Ascending aorta (tissue), 2 donors: ENCODE results near the gene GARIN5B. TPM values are rescaled to one million over a fixed set of nuclear protein-coding genes. Genes with fewer than 3 reads are reported as not detected.

Experiments used
- DNase-seq, 2 donors: peaks; one replicate each; pipeline ENCODE4 v3.0.0-alpha.2; 2019; ENCODE audit warnings: low spot score in 2 of 2
- H3K27ac ChIP-seq, 2 donors: fragments of 200-600 bp; sonication (generic); one replicate each; pipeline ENCODE4 v1.5.1; 2016 to 2017; ENCODE audit warnings: mild to moderate bottlenecking in 1 of 2
- H3K27me3 ChIP-seq: fragments of 200-600 bp; sonication (generic); one replicate; pipeline ENCODE4 v1.5.1; 2017
- H3K36me3 ChIP-seq, 2 donors: fragments of 200-600 bp; sonication (generic); one replicate each; pipeline ENCODE4 v1.5.1; 2016
- H3K4me1 ChIP-seq, 2 donors: fragments of 200-600 bp; sonication (generic); one replicate each; pipeline ENCODE4 v1.5.1; 2016 to 2017; ENCODE audit warnings: mild to moderate bottlenecking in 1 of 2
- H3K4me3 ChIP-seq, 2 donors: fragments of 200-600 bp; sonication (generic); one replicate each; pipeline ENCODE4 v1.5.1; 2016 to 2017; ENCODE audit warnings: mild to moderate bottlenecking in 1 of 2
- H3K9me3 ChIP-seq, 2 donors: fragments of 200-600 bp; sonication (generic); one replicate each; pipeline ENCODE4 v1.5.1; 2016
- intact Hi-C: fragments of 100-400 bp; cut with DNase I; formaldehyde crosslinking; loops from one replicate; pipeline ENCODE4 v1.15.1; 2023
- total RNA-seq: library from RNA; depleted of rRNA; stranded (reverse); fragments of >200 nt; gene quantifications from one replicate; pipeline ENCODE4 v1.1.0, GENCODE V29; 2016
- TF ChIP-seq, protein P1 (sequence below), 3 experiments: fragments of 200-600 bp in 2 of 3; fragments of 450-650 bp in 1 of 3; sonication (generic) in 2 of 3; IDR thresholded peaks; one replicate each; pipeline ENCODE4 v1.5.1; 2016 to 2019; ENCODE audit warnings: antibody characterized with exemption in 3 of 3, mild to moderate bottlenecking in 1 of 3, moderate library complexity in 1 of 3

Gene GARIN5B
- total RNA-seq, 1 donor from 2014 or later, result not detected

DNA sequence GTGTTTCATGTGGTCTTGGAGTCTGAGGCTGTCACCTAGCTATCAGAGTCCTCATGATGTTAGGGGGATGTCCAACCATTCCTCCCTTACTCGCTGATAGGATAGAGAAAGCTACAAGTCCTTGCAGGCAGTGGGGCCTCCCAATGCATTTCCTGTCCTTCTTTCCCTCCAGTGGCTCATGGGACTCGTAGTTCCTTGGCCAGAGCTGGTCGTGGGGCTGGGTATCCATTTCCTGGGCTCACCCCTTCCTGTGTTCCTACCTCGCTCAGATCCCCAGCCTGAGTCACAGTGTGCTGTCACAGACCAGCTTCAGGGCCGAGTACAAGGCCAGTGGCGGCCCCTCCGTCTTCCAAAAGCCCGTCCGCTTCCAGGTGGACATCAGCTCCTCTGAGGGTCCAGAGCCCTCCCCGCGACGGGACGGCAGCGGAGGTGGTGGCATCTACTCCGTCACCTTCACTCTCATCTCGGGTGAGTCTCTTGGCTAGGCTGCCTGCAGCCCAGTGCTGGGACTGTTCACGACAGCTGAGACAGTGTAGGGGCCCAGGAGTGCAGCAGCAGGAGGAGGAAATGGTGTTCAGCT lies 57.0 kb downstream of the GARIN5B start:
- Histone ChIP-seq H3K9me3 (no peaks in the 10 kb centered on the region), H3K27ac (no peak overlapping the region), H3K36me3 (peaks cover 24 to 36% of the 10 kb centered on the region in 2 donors), H3K4me1 (peaks cover 0 to 7% of the 10 kb centered on the region in 2 donors), H3K4me3 (no peak overlapping the region), H3K27me3 (no peaks in the 10 kb centered on the region)
- no peak for DNase-seq
- TF ChIP-seq, protein P1, sequence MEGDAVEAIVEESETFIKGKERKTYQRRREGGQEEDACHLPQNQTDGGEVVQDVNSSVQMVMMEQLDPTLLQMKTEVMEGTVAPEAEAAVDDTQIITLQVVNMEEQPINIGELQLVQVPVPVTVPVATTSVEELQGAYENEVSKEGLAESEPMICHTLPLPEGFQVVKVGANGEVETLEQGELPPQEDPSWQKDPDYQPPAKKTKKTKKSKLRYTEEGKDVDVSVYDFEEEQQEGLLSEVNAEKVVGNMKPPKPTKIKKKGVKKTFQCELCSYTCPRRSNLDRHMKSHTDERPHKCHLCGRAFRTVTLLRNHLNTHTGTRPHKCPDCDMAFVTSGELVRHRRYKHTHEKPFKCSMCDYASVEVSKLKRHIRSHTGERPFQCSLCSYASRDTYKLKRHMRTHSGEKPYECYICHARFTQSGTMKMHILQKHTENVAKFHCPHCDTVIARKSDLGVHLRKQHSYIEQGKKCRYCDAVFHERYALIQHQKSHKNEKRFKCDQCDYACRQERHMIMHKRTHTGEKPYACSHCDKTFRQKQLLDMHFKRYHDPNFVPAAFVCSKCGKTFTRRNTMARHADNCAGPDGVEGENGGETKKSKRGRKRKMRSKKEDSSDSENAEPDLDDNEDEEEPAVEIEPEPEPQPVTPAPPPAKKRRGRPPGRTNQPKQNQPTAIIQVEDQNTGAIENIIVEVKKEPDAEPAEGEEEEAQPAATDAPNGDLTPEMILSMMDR (IDR thresholded peaks at IDR 0.05), result no peak
- intact Hi-C loops, result no loop called here

DNA sequence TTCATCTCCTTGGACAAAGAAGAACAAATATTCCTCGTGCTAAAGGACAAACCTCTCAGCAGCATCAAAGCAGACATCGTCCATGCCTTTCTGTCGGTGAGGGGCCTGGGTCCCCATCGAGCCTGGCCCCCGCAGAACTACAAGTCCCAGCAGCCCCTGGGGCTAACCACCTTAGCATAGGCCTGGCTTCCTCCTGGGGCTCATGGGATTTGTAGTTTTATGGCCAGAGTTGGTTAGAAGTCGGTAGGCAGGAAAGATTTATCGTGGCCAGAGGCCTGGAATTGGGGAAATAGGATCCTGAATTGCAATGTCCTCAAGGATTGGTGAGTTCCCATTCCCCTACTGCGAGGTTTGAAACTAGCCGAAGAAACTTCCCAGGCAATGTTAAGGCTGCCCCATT lies 57.6 kb downstream of the GARIN5B start:
- Histone ChIP-seq H3K4me3 (no peak overlapping the region), H3K27ac (no peak overlapping the region), H3K4me1 (peaks cover 0 to 7% of the 10 kb centered on the region in 2 donors), H3K36me3 (peaks cover 24 to 36% of the 10 kb centered on the region in 2 donors), H3K27me3 (no peaks in the 10 kb centered on the region), H3K9me3 (no peaks in the 10 kb centered on the region)
- intact Hi-C loops, result no loop called here
- TF ChIP-seq, protein P1 (IDR thresholded peaks at IDR 0.05), result no peak
- no peak for DNase-seq

DNA sequence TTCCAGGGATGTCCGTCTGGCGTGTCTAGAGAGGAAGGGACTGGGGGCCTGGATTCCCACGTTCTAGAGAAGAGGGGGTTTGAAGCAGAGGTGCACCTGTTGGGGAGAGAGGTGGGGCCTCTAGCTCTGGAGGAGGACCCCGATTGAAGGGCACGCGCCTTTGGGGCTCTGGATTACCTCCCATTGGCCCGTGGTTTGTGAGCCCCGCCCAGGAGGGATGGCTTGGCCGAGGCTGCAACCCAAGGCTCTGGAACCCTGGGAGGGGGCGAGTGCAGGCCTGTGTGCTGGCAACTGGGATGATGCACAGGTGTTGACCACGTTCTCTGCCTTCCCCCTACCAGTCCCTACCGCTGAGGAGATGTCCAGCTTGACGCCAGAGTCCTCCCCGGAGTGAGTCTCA lies 58.1 kb downstream of the GARIN5B start:
- Histone ChIP-seq H3K36me3 (peaks cover 24 to 34% of the 10 kb centered on the region in 2 donors), H3K9me3 (no peaks in the 10 kb centered on the region), H3K27me3 (no peaks in the 10 kb centered on the region), H3K27ac (no peak overlapping the region), H3K4me3 (no peak overlapping the region), H3K4me1 (peaks cover 0 to 7% of the 10 kb centered on the region in 2 donors)
- no peak for DNase-seq
- intact Hi-C loops, result loop anchor here (5.0 kb wide), 1 partner anchor 197 kb away; no protein-coding TSS in a partner anchor
- TF ChIP-seq, protein P1 (IDR thresholded peaks at IDR 0.05), result no peak

Other genes starting within 250 kb of the GARIN5B start
- gene PPP1R12C, start 245.6 kb downstream of the GARIN5B start, total RNA-seq, result 219 TPM
- not detected for gene TNNT1, start 214.1 kb downstream of the GARIN5B start, total RNA-seq
- gene TNNI3, start 205.5 kb downstream of the GARIN5B start, total RNA-seq, result not detected
- not detected for gene DNAAF3, start 196.6 kb downstream of the GARIN5B start, total RNA-seq
- not detected for gene SYT5, start 183.0 kb downstream of the GARIN5B start, total RNA-seq
- 0.64 TPM for gene PTPRH, start 153.8 kb downstream of the GARIN5B start, total RNA-seq
- gene TMEM86B, start 134.5 kb downstream of the GARIN5B start, total RNA-seq, result not detected
- 68.3 TPM for gene PPP6R1, start 104.2 kb downstream of the GARIN5B start, total RNA-seq
- gene HSPBP1, start 83.2 kb downstream of the GARIN5B start, total RNA-seq, result 72.7 TPM
- 6.5 TPM for gene BRSK1, start 79.3 kb downstream of the GARIN5B start, total RNA-seq
- gene TMEM150B, start 37.9 kb downstream of the GARIN5B start, total RNA-seq, result not detected
- 21.7 TPM for gene KMT5C, start 23.4 kb downstream of the GARIN5B start, total RNA-seq
- gene COX6B2, start 8.5 kb downstream of the GARIN5B start, total RNA-seq, result not detected
- gene IL11, start 7.2 kb upstream of the GARIN5B start, total RNA-seq, result not detected
- not detected for gene TMEM190, start 13.6 kb upstream of the GARIN5B start, total RNA-seq
- gene TMEM238, start 21.0 kb upstream of the GARIN5B start, total RNA-seq, result not detected
- gene RPL28, start 22.7 kb upstream of the GARIN5B start, total RNA-seq, result 542 TPM
- gene UBE2S, start 44.5 kb upstream of the GARIN5B start, total RNA-seq, result 82.6 TPM
- gene SHISA7, start 80.0 kb upstream of the GARIN5B start, total RNA-seq, result 0.85 TPM
- gene ISOC2, start 98.4 kb upstream of the GARIN5B start, total RNA-seq, result 96.7 TPM
- not detected for gene C19orf85, start 101.5 kb upstream of the GARIN5B start, total RNA-seq
- gene ZNF628, start 113.4 kb upstream of the GARIN5B start, total RNA-seq, result 13.2 TPM
- gene NAT14, start 121.9 kb upstream of the GARIN5B start, total RNA-seq, result 21.6 TPM
- gene SSC5D, start 125.2 kb upstream of the GARIN5B start, total RNA-seq, result 22.4 TPM
- not detected for gene SBK2, start 173.9 kb upstream of the GARIN5B start, total RNA-seq
- not detected for gene SBK3, start 182.3 kb upstream of the GARIN5B start, total RNA-seq
- 14.2 TPM for gene ZNF579, start 217.6 kb upstream of the GARIN5B start, total RNA-seq
- 30.5 TPM for gene FIZ1, start 236.3 kb upstream of the GARIN5B start, total RNA-seq
- gene ZNF524, start 237.0 kb upstream of the GARIN5B start, total RNA-seq, result 28.6 TPM
- 22.0 TPM for gene ZNF865, start 242.4 kb upstream of the GARIN5B start, total RNA-seq